H1 (cell line): ENCODE results near the gene ARHGEF28. TPM values are rescaled to one million over a fixed set of nuclear protein-coding genes. Genes with fewer than 3 reads are reported as not detected.

ENCODE experiments used
- CTCF ChIA-PET: fragments of 300-600 bp; sonication (Branson Sonifier 250); formaldehyde crosslinking; loops from one replicate; lab custom pipeline; 2021; ENCODE audit not compliant: partially characterized antibody; lab: Charles Lee
- POLR2A ChIA-PET: fragments of 300-600 bp; sonication (Branson Sonifier 250); formaldehyde crosslinking; loops from one replicate; lab custom pipeline; 2021; ENCODE audit warnings: inconsistent platforms; ENCODE audit not compliant: partially characterized antibody; lab: Charles Lee
- DNase-seq, 2 experiments: peaks; one replicate each; pipeline versions ENCODE4 v3.0.0 to v3.0.0-alpha.2; 2010 to 2022; ENCODE audit warnings: low spot score in 2 of 2, low read depth in 1 of 2, mixed read lengths in 1 of 2
- FAIRE-seq: peaks from 2 replicates; lab custom pipeline; 2011; peaks lifted over from hg19 to GRCh38; lab: Jason Lieb, UNC
- H2AFZ ChIP-seq: 2 replicates; pipeline ENCODE4 v1.8.1; 2012; ENCODE audit warnings: low read length, inconsistent platforms
- H2AK5ac ChIP-seq: 2 replicates; pipeline ENCODE4 v1.6.1; 2013; ENCODE audit warnings: low read depth, low read length
- H2BK120ac ChIP-seq: replicated peaks from 2 replicates; pipeline ENCODE3; 2013; ENCODE audit warnings: low read depth, low read length, inconsistent platforms
- H2BK12ac ChIP-seq: 2 replicates; pipeline ENCODE4 v1.6.1; 2013; ENCODE audit warnings: low read depth, low read length
- H2BK15ac ChIP-seq: 2 replicates; pipeline ENCODE4 v1.6.1; 2013; ENCODE audit warnings: low read length
- H2BK20ac ChIP-seq: 2 replicates; pipeline ENCODE4 v1.6.1; 2013; ENCODE audit warnings: low read length
- H2BK5ac ChIP-seq: 2 replicates; pipeline ENCODE4 v1.6.1; 2013; ENCODE audit warnings: low read depth, low read length
- H3K14ac ChIP-seq: 2 replicates; pipeline ENCODE4 v1.6.1; 2013; ENCODE audit warnings: inconsistent platforms; ENCODE audit not compliant: insufficient read length
- H3K18ac ChIP-seq: 2 replicates; pipeline ENCODE4 v1.6.1; 2013; ENCODE audit warnings: low read length; ENCODE audit errors: extremely low read depth
- H3K23ac ChIP-seq: 2 replicates; pipeline ENCODE4 v1.6.1; 2013; ENCODE audit warnings: inconsistent platforms; ENCODE audit not compliant: insufficient read length
- H3K23me2 ChIP-seq: 2 replicates; pipeline ENCODE4 v1.6.1; 2013; ENCODE audit warnings: low read depth, low read length
- H3K27ac ChIP-seq: 2 replicates; pipeline ENCODE4 v1.6.1; 2011; ENCODE audit warnings: low read depth, low read length, inconsistent platforms
- H3K27me3 ChIP-seq, 4 experiments: replicated peaks in 1 of 4; 1 replicate in 1 of 4; 2 replicates in 3 of 4; pipeline versions ENCODE4 v1.6.1 to v1.8.1; 2011 to 2013; ENCODE audit warnings: low read length in 3 of 4, mild to moderate bottlenecking in 3 of 4, inconsistent platforms in 2 of 4, mixed read lengths in 2 of 4, moderate library complexity in 1 of 4; ENCODE audit not compliant: control insufficient read depth in 3 of 4, insufficient read depth in 3 of 4; ENCODE audit errors: extremely low read depth in 1 of 4
- H3K36me3 ChIP-seq, 4 experiments: 2 replicates each; pipeline versions ENCODE4 v1.6.1 to v1.8.1; 2011 to 2013; ENCODE audit warnings: mild to moderate bottlenecking in 4 of 4, low read length in 3 of 4, moderate library complexity in 2 of 4, control low read depth in 1 of 4, inconsistent platforms in 1 of 4; ENCODE audit not compliant: insufficient read depth in 4 of 4, control insufficient read depth in 2 of 4
- H3K4ac ChIP-seq: replicated peaks from 2 replicates; pipeline ENCODE3; 2013; ENCODE audit warnings: low read length, low read depth, mixed read lengths, inconsistent platforms; ENCODE audit not compliant: insufficient read length
- H3K4me1 ChIP-seq, 4 experiments: replicated peaks in 1 of 4; 1 replicate in 1 of 4; 2 replicates in 3 of 4; pipeline versions ENCODE4 v1.6.1 to v1.8.1; 2011 to 2013; ENCODE audit warnings: low read length in 3 of 4, inconsistent platforms in 2 of 4, mixed read lengths in 1 of 4; ENCODE audit not compliant: insufficient read depth in 4 of 4, control insufficient read depth in 3 of 4
- H3K4me2 ChIP-seq, 2 experiments: 2 replicates each; pipeline versions ENCODE4 v1.6.1 to v1.8.1; 2011 to 2013; ENCODE audit warnings: low read depth in 2 of 2, low read length in 2 of 2, control low read depth in 1 of 2, inconsistent platforms in 1 of 2, mild to moderate bottlenecking in 1 of 2; ENCODE audit not compliant: insufficient read depth in 1 of 2
- H3K4me3 ChIP-seq, 4 experiments: fragments of 200-600, 300-600 bp in 1 of 4; sonication (generic), shearing (Covaris generic), sonication (Bioruptor Twin) in 1 of 4; 2 replicates each; pipeline versions ENCODE4 v1.5.1 to v1.8.1; 2011 to 2016; ENCODE audit warnings: low read length in 4 of 4, low read depth in 3 of 4, control low read depth in 2 of 4, inconsistent platforms in 2 of 4, mild to moderate bottlenecking in 2 of 4, mixed read lengths in 1 of 4, moderate library complexity in 1 of 4; ENCODE audit not compliant: insufficient read depth in 2 of 4; ENCODE audit errors: extremely low read depth in 1 of 4
- H3K56ac ChIP-seq: replicated peaks from 2 replicates; pipeline ENCODE3; 2013; ENCODE audit warnings: low read depth, mild to moderate bottlenecking, mixed read lengths, low read length, inconsistent platforms; ENCODE audit not compliant: insufficient read length
- H3K79me1 ChIP-seq: 2 replicates; pipeline ENCODE4 v1.6.1; 2013; ENCODE audit warnings: low read depth, low read length, control low read depth
- H3K79me2 ChIP-seq, 2 experiments: 2 replicates each; pipeline versions ENCODE4 v1.6.1 to v1.8.1; 2012 to 2013; ENCODE audit warnings: low read length in 2 of 2, mild to moderate bottlenecking in 2 of 2, inconsistent platforms in 1 of 2; ENCODE audit not compliant: insufficient read depth in 2 of 2, control insufficient read depth in 1 of 2
- H3K9ac ChIP-seq, 4 experiments: replicated peaks in 1 of 4; 1 replicate in 1 of 4; 2 replicates in 3 of 4; pipeline versions ENCODE4 v1.6.1 to v1.8.1; 2011 to 2013; ENCODE audit warnings: low read depth in 3 of 4, low read length in 3 of 4, control low read depth in 2 of 4, mild to moderate bottlenecking in 2 of 4, moderate library complexity in 2 of 4, inconsistent platforms in 1 of 4; ENCODE audit errors: extremely low read depth in 1 of 4
- H3K9me3 ChIP-seq, 2 experiments: 2 replicates each; pipeline versions ENCODE4 v1.6.1 to v1.8.1; 2012 to 2013; ENCODE audit warnings: mild to moderate bottlenecking in 2 of 2, moderate library complexity in 2 of 2, control low read depth in 1 of 2, inconsistent platforms in 1 of 2, low read depth in 1 of 2, low read length in 1 of 2, mixed read lengths in 1 of 2; ENCODE audit not compliant: insufficient read depth in 2 of 2
- H4K20me1 ChIP-seq, 2 experiments: replicated peaks in 1 of 2; 2 replicates each; pipeline versions ENCODE3 to v1.8.1; 2011 to 2013; ENCODE audit warnings: inconsistent platforms in 2 of 2, low read length in 2 of 2, mild to moderate bottlenecking in 1 of 2; ENCODE audit not compliant: insufficient read depth in 2 of 2, control insufficient read depth in 1 of 2
- H4K5ac ChIP-seq: 2 replicates; pipeline ENCODE4 v1.6.1; 2013; ENCODE audit warnings: low read length, low read depth, mixed read lengths, inconsistent platforms; ENCODE audit not compliant: insufficient read length
- H4K8ac ChIP-seq: 2 replicates; pipeline ENCODE4 v1.8.0; 2013; ENCODE audit warnings: mild to moderate bottlenecking, moderate library complexity, low read length, inconsistent platforms; ENCODE audit not compliant: insufficient read depth; ENCODE audit errors: extremely low read depth
- H4K91ac ChIP-seq: replicated peaks from 2 replicates; pipeline ENCODE3; 2013; ENCODE audit warnings: low read length, mixed read lengths, inconsistent platforms; ENCODE audit not compliant: insufficient read length
- EGR1 ChIP-seq: IDR thresholded peaks from 2 replicates; pipeline ENCODE4 v1.6.1; 2011; ENCODE audit warnings: low read depth, low read length, borderline replicate concordance
- FOSL1 ChIP-seq: IDR thresholded peaks from 2 replicates; pipeline ENCODE4 v1.6.1; 2011; ENCODE audit warnings: mild to moderate bottlenecking, low read depth, low read length, moderate library complexity; ENCODE audit not compliant: insufficient read depth
- HDAC2 ChIP-seq, 2 experiments: fragments of 300-600 bp in 1 of 2; sonication (generic) in 1 of 2; IDR thresholded peaks; 2 replicates each; pipeline ENCODE4 v1.6.1; 2011 to 2012; ENCODE audit warnings: low read depth in 2 of 2, low read length in 2 of 2, mild to moderate bottlenecking in 2 of 2, moderate library complexity in 2 of 2, borderline replicate concordance in 1 of 2, inconsistent platforms in 1 of 2
- SIN3A ChIP-seq, 2 experiments: IDR thresholded peaks in 1 of 2; conservative IDR thresholded peaks in 1 of 2; 2 replicates each; pipeline ENCODE4 v1.6.1; 2011 to 2012; ENCODE audit warnings: low read length in 2 of 2, improper control_type of control experiment in 1 of 2, low read depth in 1 of 2, mild to moderate bottlenecking in 1 of 2
- TCF12 ChIP-seq: IDR thresholded peaks from 2 replicates; pipeline ENCODE4 v1.6.1; 2011; ENCODE audit warnings: low read depth, mild to moderate bottlenecking, low read length
- WGBS, 2 experiments: shearing (Covaris generic) in 1 of 2; methylation state at CpG; one replicate each; pipeline versions ENCODE4 v1.1.6 to v1.1.7; 2013 to 2015; ENCODE audit warnings: low lambda C conversion rate in 2 of 2, mixed read lengths in 2 of 2, inconsistent platforms in 1 of 2, low coverage in 1 of 2, missing lambda C conversion rate in 1 of 2; ENCODE audit not compliant: insufficient replicate concordance in 2 of 2, insufficient coverage in 1 of 2, insufficient read length in 1 of 2; ENCODE audit errors: extremely low coverage in 1 of 2, missing lambda C conversion rate in 1 of 2; 5-methylcytosine and 5-hydroxymethylcytosine counted together
- polyA plus RNA-seq, 7 experiments: library from polyadenylated mRNA; depleted of rRNA in 3 of 7; stranded (reverse) in 5 of 7; unstranded in 2 of 7; fragments of >200 nt in 5 of 7; fragments of 200-250 nt in 2 of 7; gene quantifications; 1 replicate in 5 of 7; 2 replicates in 1 of 7; 4 replicates in 1 of 7; pipeline versions ENCODE4 v1.2.1 to v1.2.3, GENCODE V29; 2011 to 2013; ENCODE audit warnings: missing spikeins in 2 of 7, mixed read lengths in 2 of 7
- total RNA-seq: library from RNA; stranded (reverse); fragmentation: NEBNext Ultra II Directional; extraction: Animal tissue kit (Norgen Biotek cat#: 25700); gene quantifications from 2 replicates; pipeline ENCODE4 v1.2.1, GENCODE V29; 2021

ARHGEF28 gene
- total and polyA plus RNA-seq, 2 of the 8 experiments (the other 6 are each of a cell fraction or from before 2014, with no cell fraction given): 0.33 to 1.0 TPM

GRCh38 chr5:73816656-73817420, 190.8 kb downstream of the ARHGEF28 start:
- Histone ChIP-seq H2BK15ac (no peak overlapping the region), H3K36me3 (no peaks in the 10 kb centered on the region), H4K8ac (no peak overlapping the region), H3K14ac (no peak overlapping the region), H2BK120ac (no peak overlapping the region), H2BK20ac (no peak overlapping the region), H3K27me3 (no peaks in the 10 kb centered on the region), H2BK12ac (no peak overlapping the region), H4K5ac (no peak overlapping the region), H3K23ac (no peak overlapping the region), H3K9ac (no peak overlapping the region), H3K4me3 (no peak overlapping the region), H3K4ac (no peak overlapping the region), H3K23me2 (no peaks in the 10 kb centered on the region), H4K20me1 (no peaks in the 10 kb centered on the region), H3K56ac (no peak overlapping the region), H4K91ac (no peak overlapping the region), H3K4me1 (0 out of 7 replicates have a peak, but pooled peaks cover 0 to 2% (median 0%) of the 10 kb centered on the region in 4 experiments), H3K9me3 (no peaks in the 10 kb centered on the region), H2AK5ac (no peak overlapping the region), H2AFZ (no peak overlapping the region), H3K79me2 (no peaks in the 10 kb centered on the region), H3K27ac (no peak overlapping the region), H3K79me1 (no peaks in the 10 kb centered on the region; the same call in 1 of the 2 replicates), H3K18ac (no peak overlapping the region), H3K4me2 (no peak overlapping the region), H2BK5ac (no peak overlapping the region)
- ChIA-PET CTCF (interaction anchor here (1.2 kb wide), 1 partner anchor 219 kb away, joined by 3 read pairs; no protein-coding TSS in a partner anchor), POLR2A (no interaction called here)
- DNase-seq: no peak
- FAIRE-seq: no peak
- 93% methylated on average over 5 of the region's 5 CpGs; no CpG with 5 or more reads in 1 of the 2 experiments for WGBS, 2 experiments
- TF ChIP-seq TCF12 (no peak), FOSL1 (no peak), HDAC2 (IDR thresholded peaks at IDR 0.05; ENCODE audit: borderline replicate concordance in 1 of 2, low read depth in 2 of 2, low read length in 2 of 2) (no peak), EGR1 (no peak), SIN3A (conservative IDR thresholded peaks at IDR 0.05 in 1 of 2, IDR thresholded peaks at IDR 0.05 in 1 of 2; ENCODE audit: low read depth in 1 of 2, low read length in 2 of 2) (no peak)
